Activated CD4-positive, alpha-beta T cell treated with anti-CD3 and anti-CD28 coated beads, Interleukin-2, Interleukin-4, amounts not matched to agents 100 ng/mL and 50 ng/mL, durations not matched to agents 16 hours and 8 hours (primary cell): ENCODE data around the gene TTLL5.

Experiments used
- DNase-seq: peaks from one replicate; pipeline ENCODE4 v3.0.0-alpha.2; 2020; ENCODE audit warnings: low spot score

Gene TTLL5

GRCh38 chr14:75804570-75805275 lies 143.7 kb downstream of the TTLL5 start:
- no peak for DNase-seq

GRCh38 chr14:75805646-75806045 lies 144.6 kb downstream of the TTLL5 start:
- no peak for DNase-seq

GRCh38 chr14:75806352-75806832 lies 145.3 kb downstream of the TTLL5 start:
- no peak for DNase-seq

- no peak for DNase-seq
These were observed 146.8 kb downstream of the TTLL5 start for GRCh38 chr14:75807667-75808360.

GRCh38 chr14:75811136-75811829 lies 150.2 kb downstream of the TTLL5 start:
- no peak for DNase-seq

- no peak for DNase-seq
These were observed 150.9 kb downstream of the TTLL5 start for GRCh38 chr14:75811872-75812499.

GRCh38 chr14:75812622-75813021 lies 151.6 kb downstream of the TTLL5 start:
- DNase-seq, result no peak

GRCh38 chr14:75820761-75821160 lies 159.7 kb downstream of the TTLL5 start:
- no peak for DNase-seq

- no peak for DNase-seq
These were observed 160.9 kb downstream of the TTLL5 start for GRCh38 chr14:75821831-75822521.

GRCh38 chr14:75822522-75823141 lies 161.6 kb downstream of the TTLL5 start:
- DNase-seq, result no peak

GRCh38 chr14:75823334-75823733 lies 162.3 kb downstream of the TTLL5 start:
- DNase-seq, result no peak

- no peak for DNase-seq
These were observed 163.3 kb downstream of the TTLL5 start for GRCh38 chr14:75824318-75824717.

GRCh38 chr14:75825147-75825592 lies 164.1 kb downstream of the TTLL5 start:
- DNase-seq, result no peak

GRCh38 chr14:75826599-75826998 lies 165.6 kb downstream of the TTLL5 start:
- DNase-seq, result no peak

GRCh38 chr14:75827331-75827730 lies 166.3 kb downstream of the TTLL5 start:
- no peak for DNase-seq

- DNase-seq, result no peak
These were observed 168.3 kb downstream of the TTLL5 start for GRCh38 chr14:75829316-75829715.

- DNase-seq, result no peak
These were observed 170.4 kb downstream of the TTLL5 start for GRCh38 chr14:75831455-75831854.

- DNase-seq, result no peak
These were observed 170.9 kb downstream of the TTLL5 start for GRCh38 chr14:75831952-75832351.

- DNase-seq, result no peak
These were observed 171.7 kb downstream of the TTLL5 start for GRCh38 chr14:75832621-75833297.

- DNase-seq, result no peak
These were observed 172.4 kb downstream of the TTLL5 start for GRCh38 chr14:75833326-75834020.
